GM12878 (cell line): ENCODE measurements around the gene IL15. TPM values are rescaled to one million over a fixed set of nuclear protein-coding genes. Genes with fewer than 3 reads are reported as not detected.
A peak's percentile ranks its signal among the peaks of the same experiment; 100 is the strongest.

Experiments used
- CBFB ChIP-seq: IDR thresholded peaks from 2 replicates; pipeline ENCODE4 v1.6.1; 2016; ENCODE audit warnings: antibody characterized with exemption, low read depth
- CEBPB ChIP-seq, 2 experiments: fragments of 150-350 bp in 1 of 2; IDR thresholded peaks; 2 replicates each; pipeline ENCODE4 v1.6.1; 2012 to 2014; ENCODE audit warnings: low read depth in 2 of 2, low read length in 2 of 2, borderline replicate concordance in 1 of 2, inconsistent platforms in 1 of 2
- EED ChIP-seq: sonication (generic); IDR thresholded peaks from 2 replicates; pipeline ENCODE4 v1.6.1; 2016; ENCODE audit warnings: antibody characterized with exemption, low read depth
- EP300 ChIP-seq, 2 experiments: fragments of 150-350 bp in 1 of 2; IDR thresholded peaks; 2 replicates each; pipeline ENCODE4 v1.6.1; 2011 to 2012; ENCODE audit warnings: low read depth in 2 of 2, low read length in 2 of 2, borderline replicate concordance in 1 of 2, improper control_type of control experiment in 1 of 2, inconsistent platforms in 1 of 2; ENCODE audit not compliant: control insufficient read depth in 1 of 2
- GATAD2B ChIP-seq: fragments of 450-650 bp; conservative IDR thresholded peaks from 2 replicates; pipeline ENCODE4 v1.6.1; 2017; ENCODE audit warnings: low read depth, mild to moderate bottlenecking, moderate library complexity
- HDAC2 ChIP-seq: fragments of 200-600 bp; sonication (generic); IDR thresholded peaks from 2 replicates; pipeline ENCODE4 v1.6.1; 2017
- KDM1A ChIP-seq: fragments of 200-600 bp; sonication (generic); IDR thresholded peaks from 2 replicates; pipeline ENCODE4 v1.6.1; 2016; ENCODE audit warnings: borderline replicate concordance
- NBN ChIP-seq: fragments of 450-650 bp; IDR thresholded peaks from 2 replicates; pipeline ENCODE4 v1.6.1; 2016
- NFYA ChIP-seq: IDR thresholded peaks from 2 replicates; pipeline ENCODE4 v1.6.1; 2011; ENCODE audit warnings: low read depth, mild to moderate bottlenecking, low read length, improper control_type of control experiment, borderline replicate concordance
- NRF1 ChIP-seq: conservative IDR thresholded peaks from 2 replicates; pipeline ENCODE4 v1.6.1; 2011; ENCODE audit warnings: mild to moderate bottlenecking, low read depth, low read length, improper control_type of control experiment
- PAX8 ChIP-seq: fragments of 450-650 bp; IDR thresholded peaks from 2 replicates; pipeline ENCODE4 v1.6.1; 2017; ENCODE audit warnings: mild to moderate bottlenecking, moderate library complexity
- RAD51 ChIP-seq: fragments of 450-650 bp; IDR thresholded peaks from 2 replicates; pipeline ENCODE4 v1.6.1; 2016; ENCODE audit warnings: moderate library complexity, mild to moderate bottlenecking, inconsistent platforms
- SRF ChIP-seq, 2 experiments: IDR thresholded peaks; 2 replicates each; pipeline ENCODE4 v1.6.1; 2011; ENCODE audit warnings: low read depth in 2 of 2, low read length in 2 of 2, mild to moderate bottlenecking in 1 of 2, moderate library complexity in 1 of 2
- TAF1 ChIP-seq: IDR thresholded peaks from 2 replicates; pipeline ENCODE4 v1.6.1; 2011; ENCODE audit warnings: mild to moderate bottlenecking, low read depth, low read length, borderline replicate concordance
- TCF12 ChIP-seq: IDR thresholded peaks from 2 replicates; pipeline ENCODE4 v1.6.1; 2011; ENCODE audit warnings: low read depth, mild to moderate bottlenecking, low read length
- TCF7 ChIP-seq: IDR thresholded peaks from 2 replicates; pipeline ENCODE4 v1.6.1; 2014; ENCODE audit warnings: antibody characterized with exemption, borderline replicate concordance
- ZNF24 ChIP-seq: fragments of 450-650 bp; IDR thresholded peaks from 2 replicates; pipeline ENCODE4 v1.6.1; 2017; ENCODE audit warnings: antibody characterized with exemption, mild to moderate bottlenecking
- polyA plus RNA-seq, 11 experiments: library from polyadenylated mRNA; depleted of rRNA in 4 of 11; unstranded in 6 of 11; stranded (reverse) in 5 of 11; fragments of >200 nt; fragmentation: Nextera tagmentation in 4 of 11; fragmentation: Illumina TruSeq in 1 of 11; extraction: Ambion mirVana in 4 of 11; extraction: Trizol in 1 of 11; gene quantifications; 1 replicate in 1 of 11; 2 replicates in 10 of 11; pipeline versions ENCODE4 v1.2.1 to v1.2.3, GENCODE V29; 2011 to 2016; ENCODE audit warnings: inconsistent platforms in 2 of 11, missing spikeins in 2 of 11, low read depth in 1 of 11
- total RNA-seq, 4 experiments: library from RNA; depleted of rRNA in 3 of 4; stranded (reverse); fragments of >200 nt in 3 of 4; fragmentation: Illumina TruSeq in 1 of 4; extraction: Trizol in 1 of 4; gene quantifications; 2 replicates each; pipeline versions ENCODE4 v1.2.1 to v1.2.3, GENCODE V29; 2013 to 2021
- TF ChIP-seq, protein P1 (sequence below): fragments of 450-650 bp; formaldehyde crosslinking; IDR thresholded peaks from 2 replicates; pipeline ENCODE4 v1.4.0; 2020; ENCODE audit warnings: mild to moderate bottlenecking, moderate library complexity
- TF ChIP-seq, protein P2 (sequence below): fragments of 450-650 bp; formaldehyde crosslinking; IDR thresholded peaks from 2 replicates; pipeline ENCODE4 v1.4.0; 2022; ENCODE audit warnings: mild to moderate bottlenecking, moderate library complexity
- TF ChIP-seq, protein P3 (sequence below): IDR thresholded peaks from 2 replicates; pipeline ENCODE4 v1.6.1; 2012; ENCODE audit warnings: low read depth, low read length, improper control_type of control experiment
- TF ChIP-seq, protein P4 (sequence below): fragments of 150-350 bp; IDR thresholded peaks from 2 replicates; pipeline ENCODE4 v1.6.1; 2014; ENCODE audit warnings: mild to moderate bottlenecking, low read depth, low read length

Gene IL15
- total and polyA plus RNA-seq, 10 of the 15 experiments (the other 5 are each of a cell fraction or from before 2014, with no cell fraction given), result 6.0 to 11.4 (median 8.2) TPM

DNA sequence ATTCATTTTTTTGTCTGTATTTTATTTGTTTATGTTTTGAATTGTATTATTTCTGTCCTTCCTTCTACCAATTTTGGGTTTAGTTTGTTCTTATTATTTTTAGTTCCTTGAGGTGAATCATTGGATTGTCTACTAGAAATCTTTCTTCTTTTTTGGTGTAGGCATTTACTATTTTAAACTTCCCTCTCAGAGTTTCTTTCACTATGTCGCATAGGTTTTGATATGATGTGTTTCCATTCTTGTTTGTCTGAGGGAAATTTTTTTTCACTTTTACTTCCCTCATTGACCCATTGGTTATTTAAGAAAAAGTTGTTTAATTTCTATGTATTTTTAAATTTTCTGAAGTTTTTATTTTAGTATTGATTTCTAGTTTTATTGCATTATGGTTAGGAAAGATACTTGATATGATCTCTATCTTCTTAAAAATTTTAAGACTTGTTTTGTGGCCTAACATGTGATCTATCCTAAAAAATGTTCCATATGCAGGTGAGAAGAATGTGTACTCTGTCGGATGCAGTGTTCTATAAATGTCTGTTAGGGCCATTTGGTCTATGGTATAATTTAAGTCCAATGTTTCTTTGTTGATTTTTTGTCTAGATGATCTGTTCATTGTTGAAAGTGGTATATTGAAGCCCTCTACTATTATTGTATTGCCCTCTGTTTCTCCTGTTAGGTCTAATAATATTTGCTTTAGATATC, 68.8 kb downstream of the IL15 start (continued):
- TF ChIP-seq PAX8 (no peak), KDM1A (no peak), EP300 (IDR thresholded peaks at IDR 0.05; ENCODE audit: borderline replicate concordance in 1 of 2, control insufficient read depth in 1 of 2, low read depth in 2 of 2, low read length in 2 of 2) (peak; percentile 34 to 70; a peak in 2 of 4 replicates), NBN (0 out of 2 replicates have a peak, but pooled peaks have one; percentile 29), NRF1 (no peak), TCF12 (no peak), TCF7 (no peak), GATAD2B (no peak), HDAC2 (no peak), TAF1 (no peak), RAD51 (no peak), EED (no peak), SRF (IDR thresholded peaks at IDR 0.05; ENCODE audit: low read depth in 2 of 2, low read length in 2 of 2) (no peak), CBFB (0 out of 2 replicates have a peak, but pooled peaks have one; percentile 27), ZNF24 (no peak), CEBPB (IDR thresholded peaks at IDR 0.05; ENCODE audit: borderline replicate concordance in 1 of 2, low read depth in 2 of 2, low read length in 2 of 2) (peak in 1 of 2 experiments; percentile 53; a peak in 1 of 4 replicates), NFYA (no peak)
- TF ChIP-seq, protein P1, sequence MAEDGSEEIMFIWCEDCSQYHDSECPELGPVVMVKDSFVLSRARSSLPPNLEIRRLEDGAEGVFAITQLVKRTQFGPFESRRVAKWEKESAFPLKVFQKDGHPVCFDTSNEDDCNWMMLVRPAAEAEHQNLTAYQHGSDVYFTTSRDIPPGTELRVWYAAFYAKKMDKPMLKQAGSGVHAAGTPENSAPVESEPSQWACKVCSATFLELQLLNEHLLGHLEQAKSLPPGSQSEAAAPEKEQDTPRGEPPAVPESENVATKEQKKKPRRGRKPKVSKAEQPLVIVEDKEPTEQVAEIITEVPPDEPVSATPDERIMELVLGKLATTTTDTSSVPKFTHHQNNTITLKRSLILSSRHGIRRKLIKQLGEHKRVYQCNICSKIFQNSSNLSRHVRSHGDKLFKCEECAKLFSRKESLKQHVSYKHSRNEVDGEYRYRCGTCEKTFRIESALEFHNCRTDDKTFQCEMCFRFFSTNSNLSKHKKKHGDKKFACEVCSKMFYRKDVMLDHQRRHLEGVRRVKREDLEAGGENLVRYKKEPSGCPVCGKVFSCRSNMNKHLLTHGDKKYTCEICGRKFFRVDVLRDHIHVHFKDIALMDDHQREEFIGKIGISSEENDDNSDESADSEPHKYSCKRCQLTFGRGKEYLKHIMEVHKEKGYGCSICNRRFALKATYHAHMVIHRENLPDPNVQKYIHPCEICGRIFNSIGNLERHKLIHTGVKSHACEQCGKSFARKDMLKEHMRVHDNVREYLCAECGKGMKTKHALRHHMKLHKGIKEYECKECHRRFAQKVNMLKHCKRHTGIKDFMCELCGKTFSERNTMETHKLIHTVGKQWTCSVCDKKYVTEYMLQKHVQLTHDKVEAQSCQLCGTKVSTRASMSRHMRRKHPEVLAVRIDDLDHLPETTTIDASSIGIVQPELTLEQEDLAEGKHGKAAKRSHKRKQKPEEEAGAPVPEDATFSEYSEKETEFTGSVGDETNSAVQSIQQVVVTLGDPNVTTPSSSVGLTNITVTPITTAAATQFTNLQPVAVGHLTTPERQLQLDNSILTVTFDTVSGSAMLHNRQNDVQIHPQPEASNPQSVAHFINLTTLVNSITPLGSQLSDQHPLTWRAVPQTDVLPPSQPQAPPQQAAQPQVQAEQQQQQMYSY (CRISPR knock-in tag), result no peak
- TF ChIP-seq, protein P2, sequence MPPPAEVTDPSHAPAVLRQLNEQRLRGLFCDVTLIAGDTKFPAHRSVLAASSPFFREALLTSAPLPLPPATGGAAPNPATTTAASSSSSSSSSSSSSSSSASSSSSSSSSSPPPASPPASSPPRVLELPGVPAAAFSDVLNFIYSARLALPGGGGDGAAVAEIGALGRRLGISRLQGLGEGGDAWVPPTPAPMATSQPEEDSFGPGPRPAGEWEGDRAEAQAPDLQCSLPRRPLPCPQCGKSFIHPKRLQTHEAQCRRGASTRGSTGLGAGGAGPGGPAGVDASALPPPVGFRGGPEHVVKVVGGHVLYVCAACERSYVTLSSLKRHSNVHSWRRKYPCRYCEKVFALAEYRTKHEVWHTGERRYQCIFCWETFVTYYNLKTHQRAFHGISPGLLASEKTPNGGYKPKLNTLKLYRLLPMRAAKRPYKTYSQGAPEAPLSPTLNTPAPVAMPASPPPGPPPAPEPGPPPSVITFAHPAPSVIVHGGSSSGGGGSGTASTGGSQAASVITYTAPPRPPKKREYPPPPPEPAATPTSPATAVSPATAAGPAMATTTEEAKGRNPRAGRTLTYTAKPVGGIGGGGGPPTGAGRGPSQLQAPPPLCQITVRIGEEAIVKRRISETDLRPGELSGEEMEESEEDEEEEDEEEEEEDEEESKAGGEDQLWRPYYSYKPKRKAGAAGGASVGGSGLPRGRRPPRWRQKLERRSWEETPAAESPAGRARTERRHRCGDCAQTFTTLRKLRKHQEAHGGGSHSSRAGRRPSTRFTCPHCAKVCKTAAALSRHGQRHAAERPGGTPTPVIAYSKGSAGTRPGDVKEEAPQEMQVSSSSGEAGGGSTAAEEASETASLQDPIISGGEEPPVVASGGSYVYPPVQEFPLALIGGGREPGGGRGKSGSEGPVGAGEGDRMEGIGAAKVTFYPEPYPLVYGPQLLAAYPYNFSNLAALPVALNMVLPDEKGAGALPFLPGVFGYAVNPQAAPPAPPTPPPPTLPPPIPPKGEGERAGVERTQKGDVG, result no peak
- TF ChIP-seq, protein P3, sequence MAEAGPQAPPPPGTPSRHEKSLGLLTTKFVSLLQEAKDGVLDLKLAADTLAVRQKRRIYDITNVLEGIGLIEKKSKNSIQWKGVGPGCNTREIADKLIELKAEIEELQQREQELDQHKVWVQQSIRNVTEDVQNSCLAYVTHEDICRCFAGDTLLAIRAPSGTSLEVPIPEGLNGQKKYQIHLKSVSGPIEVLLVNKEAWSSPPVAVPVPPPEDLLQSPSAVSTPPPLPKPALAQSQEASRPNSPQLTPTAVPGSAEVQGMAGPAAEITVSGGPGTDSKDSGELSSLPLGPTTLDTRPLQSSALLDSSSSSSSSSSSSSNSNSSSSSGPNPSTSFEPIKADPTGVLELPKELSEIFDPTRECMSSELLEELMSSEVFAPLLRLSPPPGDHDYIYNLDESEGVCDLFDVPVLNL, result peak; percentile 88
- TF ChIP-seq, protein P4, sequence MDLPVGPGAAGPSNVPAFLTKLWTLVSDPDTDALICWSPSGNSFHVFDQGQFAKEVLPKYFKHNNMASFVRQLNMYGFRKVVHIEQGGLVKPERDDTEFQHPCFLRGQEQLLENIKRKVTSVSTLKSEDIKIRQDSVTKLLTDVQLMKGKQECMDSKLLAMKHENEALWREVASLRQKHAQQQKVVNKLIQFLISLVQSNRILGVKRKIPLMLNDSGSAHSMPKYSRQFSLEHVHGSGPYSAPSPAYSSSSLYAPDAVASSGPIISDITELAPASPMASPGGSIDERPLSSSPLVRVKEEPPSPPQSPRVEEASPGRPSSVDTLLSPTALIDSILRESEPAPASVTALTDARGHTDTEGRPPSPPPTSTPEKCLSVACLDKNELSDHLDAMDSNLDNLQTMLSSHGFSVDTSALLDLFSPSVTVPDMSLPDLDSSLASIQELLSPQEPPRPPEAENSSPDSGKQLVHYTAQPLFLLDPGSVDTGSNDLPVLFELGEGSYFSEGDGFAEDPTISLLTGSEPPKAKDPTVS, result no peak
